Measurements from ENCODE around the gene PEX6. TPM values are rescaled to one million over a fixed set of nuclear protein-coding genes. Genes with fewer than 3 reads are reported as not detected.
A peak's percentile ranks its signal among the peaks of the same experiment; 100 is the strongest.

Gene PEX6
- total and polyA plus RNA-seq, 8 donors = 5.5 to 118 (median 15.7) TPM

GRCh38 chr6:42932412-42932811 lies 46.6 kb downstream of the PEX6 start:
- Histone ChIP-seq H3K27ac (peak overlapping the region in 2 of 5 donors; percentile 10 to 95), H3K4me3 (no peak overlapping the region), H3K4me1 (peaks cover 26 to 64% (median 47%) of the 10 kb centered on the region in 4 donors), H3K27me3 (no peaks in the 10 kb centered on the region), H3K36me3 (peaks cover 7 to 42% (median 36%) of the 10 kb centered on the region in 4 donors), H3K9me3 (no peaks in the 10 kb centered on the region)
- intact Hi-C loops (cut with DNase I; ENCODE audit: low total_unique reads) = no loop called here
- no peak for TF ChIP-seq EP300 (IDR thresholded peaks at IDR 0.05)
- TF ChIP-seq POLR2AphosphoS5 (IDR thresholded peaks at IDR 0.05) = no peak
- no peak for TF ChIP-seq POLR2A (IDR thresholded peaks at IDR 0.05)
- TF ChIP-seq CTCF (IDR thresholded peaks at IDR 0.05) = no peak
- DNase-seq = no peak
- 89 to 96% (median 94%) methylated on average over 3 of the region's 3 CpGs for WGBS, 5 donors

GRCh38 chr6:42929821-42930360 lies 49.1 kb downstream of the PEX6 start:
- Histone ChIP-seq H3K4me1 (peaks cover 26 to 58% (median 47%) of the 10 kb centered on the region in 4 donors), H3K27ac (peak overlapping the region; percentile 89 to 95 (median 93)), H3K9me3 (no peaks in the 10 kb centered on the region), H3K27me3 (peaks cover 0 to 8% (median 0%) of the 10 kb centered on the region in 3 donors), H3K4me3 (peak overlapping the region; percentile 73 to 87 (median 81)), H3K36me3 (peaks cover 0 to 16% (median 11%) of the 10 kb centered on the region in 4 donors)
- DNase-seq = peak; percentile 32 to 86
- TF ChIP-seq POLR2AphosphoS5 (IDR thresholded peaks at IDR 0.05) (peak in 1 of 3 donors; percentile 3), EP300 (IDR thresholded peaks at IDR 0.05) (no peak)
- intact Hi-C loops (cut with DNase I; ENCODE audit: low total_unique reads) = no loop called here
- WGBS, 5 donors = 0 to 1% (median 1%) methylated on average over 14 to 16 of the region's 16 CpGs

GRCh38 chr6:42928986-42929820 lies 49.8 kb downstream of the PEX6 start, which contains the start of gene CNPY3:
TSS of gene CNPY3 (plus strand) at chr6:42929480. CDS start at chr6:42929571, 91 bp downstream.
- intact Hi-C loops (cut with DNase I; ENCODE audit: low total_unique reads) = no loop called here
- Histone ChIP-seq H3K4me1 (peaks cover 26 to 52% (median 47%) of the 10 kb centered on the region in 4 donors), H3K36me3 (peaks cover 0 to 10% (median 4%) of the 10 kb centered on the region in 4 donors), H3K9me3 (no peaks in the 10 kb centered on the region), H3K4me3 (peak within 1 kb of the TSS; percentile 73 to 87 (median 81)), H3K27me3 (peaks cover 0 to 10% (median 0%) of the 10 kb centered on the region in 3 donors), H3K27ac (peak within 1 kb of the TSS; percentile 89 to 95 (median 93))
- 0 to 1% (median 1%) methylated on average over 43 to 63 of the region's 63 CpGs for WGBS, 5 donors
- no peak for TF ChIP-seq POLR2A (IDR thresholded peaks at IDR 0.05)
- no peak for TF ChIP-seq EP300 (IDR thresholded peaks at IDR 0.05)
- TF ChIP-seq POLR2AphosphoS5 (IDR thresholded peaks at IDR 0.05) = peak in 1 of 3 donors; percentile 79
- peak; percentile 94 to 99 for DNase-seq

- intact Hi-C loops (cut with DNase I; ENCODE audit: low total_unique reads) = no loop called here
- Histone ChIP-seq H3K36me3 (no peaks in the 10 kb centered on the region), H3K4me3 (no peak overlapping the region), H3K27ac (no peak overlapping the region), H3K9me3 (no peaks in the 10 kb centered on the region), H3K27me3 (peaks cover 0 to 10% (median 0%) of the 10 kb centered on the region in 3 donors), H3K4me1 (peaks cover 3 to 15% (median 13%) of the 10 kb centered on the region in 4 donors)
- no peak for DNase-seq
- TF ChIP-seq CTCF (IDR thresholded peaks at IDR 0.05) (no peak), EP300 (IDR thresholded peaks at IDR 0.05) (no peak), POLR2AphosphoS5 (IDR thresholded peaks at IDR 0.05) (no peak), POLR2A (IDR thresholded peaks at IDR 0.05) (no peak)
- 40 to 53% (median 47%) methylated on average over 11 to 23 of the region's 23 CpGs for WGBS, 5 donors
These were observed 53.6 kb downstream of the PEX6 start for GRCh38 chr6:42925248-42925857.

GRCh38 chr6:42923666-42924065 lies 55.3 kb downstream of the PEX6 start:
- TF ChIP-seq POLR2AphosphoS5 (IDR thresholded peaks at IDR 0.05) = no peak
- TF ChIP-seq CTCF (IDR thresholded peaks at IDR 0.05) = no peak
- no peak for TF ChIP-seq EP300 (IDR thresholded peaks at IDR 0.05)
- TF ChIP-seq POLR2A (IDR thresholded peaks at IDR 0.05) = no peak
- intact Hi-C loops (cut with DNase I; ENCODE audit: low total_unique reads) = no loop called here

More at GRCh38 chr6:42923666-42924065, 55.3 kb downstream of the PEX6 start:
- no peaks in the 10 kb centered on the region for H3K36me3 ChIP-seq
- H3K27ac ChIP-seq = no peak overlapping the region
- no peaks in the 10 kb centered on the region for H3K9me3 ChIP-seq
- peaks cover 0 to 8% (median 6%) of the 10 kb centered on the region in 4 donors for H3K4me1 ChIP-seq
- no peak overlapping the region for H3K4me3 ChIP-seq
- DNase-seq = no peak
- peaks cover 0 to 10% (median 0%) of the 10 kb centered on the region in 3 donors for H3K27me3 ChIP-seq
- 52 to 86% (median 67%) methylated on average over 2 of the region's 2 CpGs for WGBS, 5 donors
